Stimulated activated CD8-positive, alpha-beta memory T cell treated with anti-CD3 and anti-CD28 coated beads, Interleukin-7, amount 100 ng/mL, for 48 hours (primary cell): ENCODE results near the gene KIF12.
"Not testable (repeated sequence)": the region's sequence is repeated elsewhere in the genome, so short reads cannot be mapped to it uniquely, and the experiment has no call there.

Source experiments
- DNase-seq, 2 donors: peaks; one replicate each; pipeline ENCODE4 v3.0.0-alpha.2; 2020; ENCODE audit warnings: low read depth in 1 of 2; ENCODE audit errors: extremely low read depth in 1 of 2

The KIF12 gene

DNA sequence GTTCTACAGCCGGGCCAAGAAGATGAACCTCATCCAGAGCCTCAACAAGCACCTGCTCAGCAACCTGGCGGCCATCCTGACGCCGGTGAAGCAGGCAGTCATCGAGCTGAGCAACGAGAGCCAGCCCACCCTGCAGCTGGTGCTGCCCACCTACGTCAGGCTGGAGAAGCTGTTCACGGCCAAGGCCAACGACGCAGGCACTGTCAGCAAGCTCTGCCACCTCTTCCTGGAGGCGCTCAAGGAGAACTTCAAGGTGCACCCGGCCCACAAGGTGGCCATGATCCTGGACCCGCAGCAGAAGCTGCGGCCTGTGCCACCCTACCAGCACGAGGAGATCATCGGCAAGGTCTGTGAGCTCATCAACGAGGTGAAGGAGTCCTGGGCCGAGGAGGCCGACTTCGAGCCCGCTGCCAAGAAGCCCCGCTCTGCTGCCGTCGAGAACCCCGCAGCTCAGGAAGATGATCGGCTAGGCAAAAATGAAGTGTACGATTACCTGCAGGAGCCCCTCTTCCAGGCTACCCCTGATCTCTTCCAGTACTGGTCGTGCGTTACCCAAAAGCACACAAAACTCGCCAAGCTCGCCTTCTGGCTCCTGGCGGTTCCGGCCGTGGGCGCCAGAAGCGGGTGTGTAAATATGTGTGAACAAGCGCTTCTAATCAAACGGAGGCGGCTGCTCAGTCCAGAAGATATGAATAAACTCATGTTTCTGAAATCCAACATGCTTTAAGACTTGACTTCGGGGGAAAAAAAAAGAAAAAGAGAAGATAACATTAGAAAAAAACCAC is 49.5 kb downstream of the KIF12 start:
- no peak for DNase-seq

DNA sequence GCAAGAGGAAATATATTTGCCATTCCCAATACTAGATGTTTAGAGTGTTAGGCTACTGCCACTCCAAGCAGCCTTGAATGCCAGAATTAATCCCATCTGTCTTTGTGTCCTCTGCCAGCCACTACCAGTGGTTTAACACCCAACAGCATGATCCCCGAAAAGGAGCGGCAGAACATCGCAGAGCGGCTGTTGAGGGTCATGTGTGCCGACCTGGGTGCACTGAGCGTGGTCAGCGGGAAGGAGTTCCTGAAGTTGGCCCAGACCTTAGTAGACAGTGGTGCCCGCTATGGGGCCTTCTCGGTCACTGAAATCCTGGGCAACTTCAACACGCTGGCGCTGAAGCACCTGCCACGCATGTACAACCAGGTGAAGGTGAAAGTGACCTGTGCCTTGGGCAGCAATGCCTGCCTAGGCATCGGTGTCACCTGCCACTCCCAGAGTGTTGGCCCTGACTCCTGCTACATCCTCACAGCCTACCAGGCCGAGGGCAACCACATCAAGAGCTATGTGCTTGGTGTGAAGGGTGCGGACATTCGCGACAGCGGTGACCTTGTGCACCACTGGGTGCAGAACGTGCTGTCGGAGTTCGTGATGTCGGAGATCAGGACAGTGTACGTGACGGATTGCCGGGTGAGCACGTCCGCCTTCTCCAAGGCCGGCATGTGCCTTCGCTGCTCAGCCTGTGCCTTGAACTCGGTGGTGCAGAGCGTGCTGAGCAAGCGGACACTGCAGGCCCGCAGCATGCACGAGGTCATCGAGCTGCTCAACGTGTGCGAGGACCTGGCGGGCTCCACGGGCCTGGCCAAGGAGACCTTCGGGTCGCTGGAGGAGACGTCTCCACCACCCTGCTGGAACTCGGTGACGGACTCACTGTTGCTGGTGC is 50.3 kb downstream of the KIF12 start:
- DNase-seq, result no peak

DNA sequence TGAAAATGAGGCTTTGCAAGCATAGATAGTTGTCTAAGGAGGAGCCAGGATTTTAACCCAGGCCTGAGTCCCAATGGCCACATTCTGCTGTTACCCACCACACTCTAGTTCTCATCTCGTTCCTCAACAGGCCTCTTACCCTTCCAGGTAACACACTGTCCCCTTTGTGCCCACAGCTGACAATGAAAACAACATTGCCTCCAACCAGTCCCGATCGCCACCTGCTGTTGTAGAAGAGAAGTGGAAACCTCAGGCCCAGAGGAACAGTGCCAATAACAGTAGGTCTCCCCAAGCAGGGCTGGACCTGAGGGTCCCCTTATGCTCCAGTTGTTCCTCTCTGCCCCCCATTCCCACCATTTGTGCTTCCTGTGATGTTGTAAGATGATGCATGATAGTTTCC is 51.4 kb downstream of the KIF12 start:
- DNase-seq, result no peak

DNA sequence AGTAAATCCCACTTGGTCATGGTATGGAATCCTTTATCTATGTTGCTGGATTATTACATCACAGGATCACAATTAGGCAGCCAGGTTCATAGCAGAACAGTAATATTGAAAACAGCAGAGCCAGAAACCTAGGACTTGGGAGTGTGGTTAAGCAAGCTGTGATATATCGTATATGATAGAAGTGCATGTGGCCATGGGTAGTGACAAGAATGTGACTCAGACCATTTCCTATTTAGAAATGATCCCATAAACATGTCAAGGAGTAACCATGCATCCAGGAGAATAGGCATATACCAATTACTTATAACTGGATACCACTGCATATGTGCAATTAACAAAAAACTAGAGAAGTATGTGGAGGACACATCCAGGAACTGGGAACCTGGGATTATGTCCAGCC is 52.2 kb downstream of the KIF12 start:
- DNase-seq, result no peak

DNA sequence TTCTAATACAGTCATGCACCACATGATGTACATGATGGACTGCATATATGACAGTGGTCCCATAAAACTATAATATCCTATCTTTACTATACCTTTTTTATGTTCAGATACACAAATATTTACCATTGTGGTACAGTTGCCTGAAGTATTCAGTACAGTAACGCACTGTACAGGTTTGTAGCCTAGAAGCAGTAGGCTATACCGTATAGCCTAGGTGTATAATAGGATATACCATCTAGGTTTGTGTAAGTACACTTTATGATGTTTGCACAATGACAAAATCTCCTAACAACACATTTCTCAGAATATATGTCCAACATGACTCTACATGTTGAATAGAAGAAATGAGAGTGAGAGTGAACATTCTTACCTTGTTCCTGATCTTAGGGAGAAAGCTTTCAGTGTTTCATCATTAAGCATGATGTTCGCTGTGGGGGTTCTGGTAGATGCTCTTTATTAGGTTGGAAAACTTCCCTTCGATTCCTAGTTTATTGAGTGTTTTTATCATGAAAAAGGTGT is 52.8 kb downstream of the KIF12 start:
- no peak for DNase-seq

DNA sequence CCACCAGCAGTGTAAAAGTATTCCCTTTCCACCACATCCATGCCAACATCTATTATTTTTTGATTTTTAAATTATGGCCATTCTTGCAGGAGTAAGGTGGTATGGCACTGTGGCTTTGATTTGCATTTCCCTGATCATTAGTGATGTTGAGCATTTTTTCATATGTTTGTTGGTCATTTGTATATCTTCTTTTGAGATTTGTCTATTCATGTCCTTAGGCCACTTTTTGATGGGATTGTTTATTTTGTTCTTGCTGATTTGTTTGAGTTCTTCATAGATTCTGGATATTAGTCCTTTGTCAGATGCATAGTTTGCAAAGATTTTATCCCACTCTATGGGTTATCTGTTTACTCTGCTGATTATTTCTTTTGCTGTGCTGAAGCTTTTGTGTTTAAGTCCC is 55.4 kb downstream of the KIF12 start:
- not testable (repeated sequence) for DNase-seq
